B cell (primary cell): ENCODE data around the gene BCAN. TPM values are rescaled to one million over a fixed set of nuclear protein-coding genes. Genes with fewer than 3 reads are reported as not detected.
A peak's percentile ranks its signal among the peaks of the same experiment; 100 is the strongest.

ENCODE experiments used
- ATAC-seq: fragments of 200-7000 bp; cut with Tn5 transposase; one replicate; pipeline ENCODE4 v1.10.0; 2021; ENCODE audit warnings: low read depth, mild to moderate bottlenecking, moderate number of reproducible peaks, moderate library complexity
- CTCF ChIA-PET: fragments of 350-600 bp; sonication (Branson Sonifier 250); formaldehyde crosslinking; loops from one replicate; lab custom pipeline; 2021; ENCODE audit warnings: antibody characterized with exemption, inconsistent platforms; lab: Charles Lee
- POLR2A ChIA-PET: fragments of 350-600 bp; sonication (Branson Sonifier 250); formaldehyde crosslinking; loops from one replicate; lab custom pipeline; 2021; ENCODE audit warnings: antibody characterized with exemption; lab: Charles Lee
- DNase-seq: peaks from one replicate; pipeline ENCODE4 v3.0.0; 2013
- H2AFZ ChIP-seq: 2 replicates; pipeline ENCODE4 v1.6.1; 2012; ENCODE audit warnings: mild to moderate bottlenecking, low read depth, low read length; ENCODE audit not compliant: insufficient read depth, poor library complexity, severe bottlenecking
- H3K27ac ChIP-seq, 2 donors: 1 replicate in 1 of 2; 2 replicates in 1 of 2; pipeline ENCODE4 v1.5.1; 2012 to 2013; ENCODE audit warnings: low read length in 2 of 2, mild to moderate bottlenecking in 2 of 2, moderate library complexity in 1 of 2
- H3K27me3 ChIP-seq, 4 experiments: fragments of 200-600 bp in 1 of 4; sonication (generic) in 1 of 4; replicated peaks in 1 of 4; 1 replicate in 2 of 4; 2 replicates in 2 of 4; pipeline versions ENCODE4 v1.6.1 to v1.7.0; 2013 to 2016; ENCODE audit warnings: low read length in 3 of 4, mild to moderate bottlenecking in 2 of 4, mixed read lengths in 1 of 4, moderate library complexity in 1 of 4; ENCODE audit not compliant: insufficient read depth in 4 of 4, control insufficient read depth in 3 of 4; ENCODE audit errors: control extremely low read depth in 1 of 4
- H3K36me3 ChIP-seq, 2 experiments: replicated peaks in 1 of 2; 1 replicate in 1 of 2; 2 replicates in 1 of 2; pipeline versions ENCODE4 v1.6.1 to v1.7.1; 2013; ENCODE audit warnings: low read length in 1 of 2; ENCODE audit not compliant: insufficient read depth in 2 of 2, control insufficient read depth in 1 of 2; ENCODE audit errors: control extremely low read depth in 1 of 2, extremely low read depth in 1 of 2
- H3K4me1 ChIP-seq, 2 donors: fragments of 200-600 bp in 1 of 2; sonication (generic) in 1 of 2; 1 replicate in 1 of 2; 2 replicates in 1 of 2; pipeline versions ENCODE4 v1.5.1 to v1.6.1; 2013 to 2017; ENCODE audit warnings: low read length in 2 of 2; ENCODE audit not compliant: control insufficient read depth in 2 of 2, insufficient read depth in 2 of 2
- H3K4me2 ChIP-seq: replicated peaks from 2 replicates; pipeline ENCODE3; 2012; ENCODE audit warnings: mild to moderate bottlenecking, low read depth, low read length; ENCODE audit not compliant: poor library complexity, severe bottlenecking
- H3K4me3 ChIP-seq, 5 experiments: fragments of 200-600 bp in 1 of 5; sonication (generic) in 1 of 5; 1 replicate in 3 of 5; 2 replicates in 2 of 5; pipeline versions ENCODE4 v1.5.1 to v1.7.0; 2011 to 2016; ENCODE audit warnings: low read length in 4 of 5, mild to moderate bottlenecking in 4 of 5, low read depth in 2 of 5, control low read depth in 1 of 5, moderate library complexity in 1 of 5; ENCODE audit not compliant: insufficient read depth in 1 of 5; ENCODE audit errors: control extremely low read depth in 1 of 5, extremely low read depth in 1 of 5
- H3K79me2 ChIP-seq: fragments of 200-600 bp; sonication (generic); one replicate; pipeline ENCODE4 v1.6.0; 2016; ENCODE audit warnings: low read length; ENCODE audit not compliant: control insufficient read depth, insufficient read depth
- H3K9ac ChIP-seq: fragments of 200-600 bp; sonication (generic); 2 replicates; pipeline ENCODE4 v1.6.1; 2017; ENCODE audit warnings: mild to moderate bottlenecking, low read length, moderate library complexity
- H3K9me3 ChIP-seq, 3 donors: one replicate each; pipeline versions ENCODE4 v1.6.1 to v1.7.1; 2013; ENCODE audit warnings: low read length in 2 of 3; ENCODE audit not compliant: control insufficient read depth in 2 of 3, insufficient read depth in 1 of 3; ENCODE audit errors: control extremely low read depth in 1 of 3
- H4K20me1 ChIP-seq: 2 replicates; pipeline ENCODE4 v1.6.0; 2012; ENCODE audit warnings: mild to moderate bottlenecking, low read length; ENCODE audit not compliant: insufficient read depth, control insufficient read depth, poor library complexity, severe bottlenecking
- H3K27ac Mint-ChIP-seq: one replicate; pipeline ENCODE4 v1.8.0; 2021; ENCODE audit warnings: mixed read lengths
- H3K27me3 Mint-ChIP-seq: one replicate; pipeline ENCODE4 v1.8.0; 2021; ENCODE audit warnings: mixed read lengths
- H3K4me1 Mint-ChIP-seq: one replicate; pipeline ENCODE4 v1.8.0; 2021; ENCODE audit warnings: mixed read lengths
- H3K4me3 Mint-ChIP-seq: one replicate; pipeline ENCODE4 v1.8.0; 2021; ENCODE audit warnings: mixed read lengths
- H3K9me3 Mint-ChIP-seq: one replicate; pipeline ENCODE4 v1.8.0; 2022; ENCODE audit warnings: mixed read lengths; ENCODE audit not compliant: insufficient read depth
- EZH2 ChIP-seq: IDR thresholded peaks from 2 replicates; pipeline ENCODE4 v1.6.1; 2012; ENCODE audit warnings: borderline replicate concordance, low read depth, mild to moderate bottlenecking, moderate library complexity, low read length; ENCODE audit not compliant: insufficient read depth, poor library complexity, severe bottlenecking
- WGBS: methylation state at CpG from one replicate; pipeline ENCODE4 v1.1.5; 2013; ENCODE audit warnings: missing lambda C conversion rate; ENCODE audit not compliant: insufficient coverage; 5-methylcytosine and 5-hydroxymethylcytosine counted together
- intact Hi-C: fragments of 100-400 bp; cut with micrococcal nuclease; formaldehyde crosslinking; loops from one replicate; pipeline ENCODE4 v1.10.0; 2022
- polyA plus RNA-seq: library from polyadenylated mRNA; depleted of rRNA; stranded (reverse); fragments of >200 nt; gene quantifications from 2 replicates; pipeline ENCODE4 v1.2.3, GENCODE V29; 2012
- total RNA-seq, 2 donors: library from RNA; stranded (reverse); fragments of 120-200 nt in 1 of 2; gene quantifications; 1 replicate in 1 of 2; 2 replicates in 1 of 2; pipeline versions ENCODE4 v1.2.3 to v1.2.4, GENCODE V29; 2013 to 2022
- TF ChIP-seq, protein P1 (sequence below): fragments of 200-600 bp; IDR thresholded peaks from one replicate; pipeline ENCODE4 v1.8.0; 2022; ENCODE audit warnings: antibody characterized with exemption, mild to moderate bottlenecking

BCAN gene
- total and polyA plus RNA-seq, 2 donors (not counting 1 experiment from before 2014, with no cell fraction given): not detected

DNA sequence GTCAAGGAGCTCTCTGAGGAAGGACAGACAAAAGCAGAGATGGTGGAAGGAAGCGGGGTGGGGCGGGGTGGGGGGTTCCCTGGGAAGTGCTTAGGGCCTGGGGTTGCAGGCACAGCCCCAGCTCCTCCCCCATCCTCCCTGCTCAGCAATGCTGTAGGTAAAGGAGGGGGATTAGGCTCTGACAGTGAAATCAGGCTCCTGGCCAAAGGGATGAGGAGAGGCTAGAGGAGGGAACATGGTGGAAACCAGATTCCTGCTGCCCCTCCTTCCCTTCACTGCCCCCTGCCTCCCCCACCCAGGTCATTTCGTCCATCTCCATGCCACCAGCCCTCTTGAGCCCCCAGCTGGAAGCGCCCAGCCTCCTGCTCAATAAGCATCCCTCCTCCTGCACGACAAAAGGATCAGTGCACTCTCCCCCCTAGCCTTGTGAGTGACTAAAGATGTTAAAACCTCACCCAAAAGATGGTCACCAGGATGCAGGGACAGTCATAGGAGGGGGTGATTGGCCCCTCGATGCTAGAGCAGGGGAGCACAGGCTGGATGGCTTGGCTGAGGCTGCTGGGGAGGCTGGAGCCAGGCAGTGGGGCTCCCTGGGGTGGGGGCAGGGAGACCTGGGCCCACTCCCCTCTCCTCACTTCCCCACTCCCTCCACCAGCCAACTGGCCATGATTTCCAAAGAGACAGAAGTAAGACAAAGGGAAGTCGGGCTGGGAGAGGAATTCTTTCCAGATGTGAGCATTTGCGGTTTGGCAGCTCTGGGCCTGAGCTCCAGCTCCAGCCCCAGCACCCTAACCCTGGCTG is 65.7 kb downstream of the BCAN start:
- H3K4me1 ChIP-seq: peaks cover 28% of the 10 kb centered on the region in 2 donors
- no peaks in the 10 kb centered on the region for H3K36me3 ChIP-seq
- peak overlapping the region; percentile 42 for H3K27ac Mint-ChIP-seq
- TF ChIP-seq, protein P1, sequence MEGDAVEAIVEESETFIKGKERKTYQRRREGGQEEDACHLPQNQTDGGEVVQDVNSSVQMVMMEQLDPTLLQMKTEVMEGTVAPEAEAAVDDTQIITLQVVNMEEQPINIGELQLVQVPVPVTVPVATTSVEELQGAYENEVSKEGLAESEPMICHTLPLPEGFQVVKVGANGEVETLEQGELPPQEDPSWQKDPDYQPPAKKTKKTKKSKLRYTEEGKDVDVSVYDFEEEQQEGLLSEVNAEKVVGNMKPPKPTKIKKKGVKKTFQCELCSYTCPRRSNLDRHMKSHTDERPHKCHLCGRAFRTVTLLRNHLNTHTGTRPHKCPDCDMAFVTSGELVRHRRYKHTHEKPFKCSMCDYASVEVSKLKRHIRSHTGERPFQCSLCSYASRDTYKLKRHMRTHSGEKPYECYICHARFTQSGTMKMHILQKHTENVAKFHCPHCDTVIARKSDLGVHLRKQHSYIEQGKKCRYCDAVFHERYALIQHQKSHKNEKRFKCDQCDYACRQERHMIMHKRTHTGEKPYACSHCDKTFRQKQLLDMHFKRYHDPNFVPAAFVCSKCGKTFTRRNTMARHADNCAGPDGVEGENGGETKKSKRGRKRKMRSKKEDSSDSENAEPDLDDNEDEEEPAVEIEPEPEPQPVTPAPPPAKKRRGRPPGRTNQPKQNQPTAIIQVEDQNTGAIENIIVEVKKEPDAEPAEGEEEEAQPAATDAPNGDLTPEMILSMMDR: no peak
- TF ChIP-seq EZH2: no peak
- H3K9me3 ChIP-seq: peaks cover 0 to 3% (median 0%) of the 10 kb centered on the region in 3 donors
- no peak for DNase-seq
- peak overlapping the region; percentile 99 for H3K4me2 ChIP-seq
- H3K9me3 Mint-ChIP-seq: no peaks in the 10 kb centered on the region
- peak overlapping the region; percentile 89 for H3K4me3 Mint-ChIP-seq
- CTCF ChIA-PET: interaction anchor here (1.5 to 7.6 kb wide), 8 partner anchors 8 to 182 kb away, joined by 4 to 80 read pairs (median 8); partner anchors contain the start of genes ISG20L2 and METTL25B
- no peaks in the 10 kb centered on the region for H3K79me2 ChIP-seq
- H3K4me1 Mint-ChIP-seq: peaks cover 32% of the 10 kb centered on the region
- no peak overlapping the region for H3K4me3 ChIP-seq
- peaks cover 7% of the 10 kb centered on the region for H4K20me1 ChIP-seq
- POLR2A ChIA-PET: interaction anchor here (2.1 kb wide), 1 partner anchor 21 kb away, joined by 7 read pairs; the partner anchor contains the start of genes ISG20L2 and METTL25B
- H2AFZ ChIP-seq: no peak overlapping the region
- WGBS: 83% methylated on average over 3 of the region's 8 CpGs
- intact Hi-C loops: loop anchor here (5.0 kb wide), 1 partner anchor 155 kb away; the partner anchor contains the start of gene NTRK1
- no peak overlapping the region for H3K27ac ChIP-seq
- H3K27me3 Mint-ChIP-seq: peaks cover 16% of the 10 kb centered on the region
- peaks cover 3 to 40% (median 25%) of the 10 kb centered on the region in 4 experiments for H3K27me3 ChIP-seq
- no peak overlapping the region for H3K9ac ChIP-seq
- no peak for ATAC-seq

DNA sequence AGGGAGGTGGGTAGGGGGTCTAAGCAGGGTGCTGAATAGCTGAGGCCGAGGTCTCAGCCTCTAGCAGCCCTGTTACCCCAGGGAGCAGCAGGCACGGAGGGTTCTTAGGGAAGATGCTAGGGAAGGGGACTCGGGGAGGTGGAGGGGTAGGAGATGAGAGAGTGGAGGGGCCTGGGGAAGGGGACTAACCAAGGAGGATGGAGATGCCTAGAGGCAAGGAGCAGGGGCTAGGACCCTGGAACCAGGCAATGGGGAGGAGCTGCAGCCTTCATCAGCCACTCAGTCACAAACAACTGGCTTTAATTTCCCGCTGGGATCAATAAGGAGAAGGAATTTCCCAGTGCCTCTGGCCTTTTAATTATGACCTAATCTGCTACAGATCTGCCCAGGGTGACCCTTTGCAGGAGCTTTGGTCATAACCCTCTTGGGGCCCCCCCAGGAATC is 66.3 kb downstream of the BCAN start:
- Mint-ChIP-seq H3K27me3 (peaks cover 13% of the 10 kb centered on the region), H3K9me3 (no peaks in the 10 kb centered on the region), H3K4me3 (no peak overlapping the region), H3K4me1 (peaks cover 32% of the 10 kb centered on the region), H3K27ac (no peak overlapping the region)
- Histone ChIP-seq H2AFZ (no peak overlapping the region), H3K79me2 (no peaks in the 10 kb centered on the region), H4K20me1 (peaks cover 7% of the 10 kb centered on the region), H3K4me3 (no peak overlapping the region), H3K36me3 (no peaks in the 10 kb centered on the region), H3K27me3 (peaks cover 3 to 34% (median 22%) of the 10 kb centered on the region in 4 experiments), H3K9me3 (peaks cover 0 to 3% (median 0%) of the 10 kb centered on the region in 3 donors), H3K4me1 (peaks cover 28% of the 10 kb centered on the region in 2 donors), H3K27ac (no peak overlapping the region), H3K4me2 (no peak overlapping the region), H3K9ac (no peak overlapping the region)
- ATAC-seq (no peak), DNase-seq (no peak)
- no peak for TF ChIP-seq EZH2
- TF ChIP-seq, protein P1: no peak
- ChIA-PET CTCF (interaction anchor here (7.6 kb wide), 1 partner anchor 18 kb away, joined by 80 read pairs; no protein-coding TSS in a partner anchor), POLR2A (no interaction called here)
- intact Hi-C loops: loop anchor here (5.0 kb wide), 1 partner anchor 154 kb away; the partner anchor contains the start of gene NTRK1
- WGBS: 48% methylated on average over 3 of the region's 4 CpGs
